Spleen (tissue), 7 donors: ENCODE results near the gene ZNF746.

Experiments used
- POLR2A ChIP-seq, 3 donors: fragments of 450-650 bp; IDR thresholded peaks; one replicate each; pipeline ENCODE4 v1.5.1; 2017; ENCODE audit warnings: antibody characterized with exemption in 3 of 3, mild to moderate bottlenecking in 1 of 3
- TF ChIP-seq, protein P1 (sequence below), 11 experiments: fragments of 200-600 bp in 7 of 11; fragments of 450-650 bp in 4 of 11; sonication (generic) in 4 of 11; IDR thresholded peaks in 8 of 11; conservative IDR thresholded peaks in 3 of 11; 1 replicate in 7 of 11; 2 replicates in 4 of 11; pipeline versions ENCODE4 v1.4.0 to v1.8.0; 2016 to 2021; ENCODE audit warnings: antibody characterized with exemption in 11 of 11, inconsistent platforms in 4 of 11, mild to moderate bottlenecking in 1 of 11
- donor health status: DM: no; HTN: no; CAD: no; lungs with moderate emphysema.
- donor health status: DM: no; HTN: no; CAD: no.
- donor health status: DM: no; HTN: no; CAD: no.

DNA sequence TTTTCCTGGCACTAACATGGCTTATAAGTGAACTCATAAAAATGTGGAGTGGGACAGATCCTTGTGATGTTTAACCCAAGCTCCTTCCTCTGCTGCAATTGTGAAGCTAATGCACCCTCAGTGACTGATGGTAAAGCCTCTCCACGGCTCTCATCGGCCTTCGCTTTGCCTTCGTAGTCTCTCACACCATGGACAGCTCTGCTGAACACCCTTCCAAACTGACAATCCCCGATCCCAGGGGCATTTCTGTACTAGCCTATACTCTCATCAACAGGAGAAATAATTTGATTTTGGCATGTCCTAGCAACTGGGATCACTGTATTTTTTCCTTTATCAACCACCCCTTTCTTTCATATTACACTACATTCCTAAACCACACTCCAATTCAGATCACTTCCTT lies 42.9 kb downstream of the ZNF746 start:
- no peak for TF ChIP-seq POLR2A (IDR thresholded peaks at IDR 0.05)
- TF ChIP-seq, protein P1, sequence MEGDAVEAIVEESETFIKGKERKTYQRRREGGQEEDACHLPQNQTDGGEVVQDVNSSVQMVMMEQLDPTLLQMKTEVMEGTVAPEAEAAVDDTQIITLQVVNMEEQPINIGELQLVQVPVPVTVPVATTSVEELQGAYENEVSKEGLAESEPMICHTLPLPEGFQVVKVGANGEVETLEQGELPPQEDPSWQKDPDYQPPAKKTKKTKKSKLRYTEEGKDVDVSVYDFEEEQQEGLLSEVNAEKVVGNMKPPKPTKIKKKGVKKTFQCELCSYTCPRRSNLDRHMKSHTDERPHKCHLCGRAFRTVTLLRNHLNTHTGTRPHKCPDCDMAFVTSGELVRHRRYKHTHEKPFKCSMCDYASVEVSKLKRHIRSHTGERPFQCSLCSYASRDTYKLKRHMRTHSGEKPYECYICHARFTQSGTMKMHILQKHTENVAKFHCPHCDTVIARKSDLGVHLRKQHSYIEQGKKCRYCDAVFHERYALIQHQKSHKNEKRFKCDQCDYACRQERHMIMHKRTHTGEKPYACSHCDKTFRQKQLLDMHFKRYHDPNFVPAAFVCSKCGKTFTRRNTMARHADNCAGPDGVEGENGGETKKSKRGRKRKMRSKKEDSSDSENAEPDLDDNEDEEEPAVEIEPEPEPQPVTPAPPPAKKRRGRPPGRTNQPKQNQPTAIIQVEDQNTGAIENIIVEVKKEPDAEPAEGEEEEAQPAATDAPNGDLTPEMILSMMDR (IDR thresholded peaks at IDR 0.05 in 8 of 11, conservative IDR thresholded peaks at IDR 0.05 in 3 of 11): no peak
